HG02763 (cell line): ENCODE measurements around the gene SEC14L5.

ENCODE experiments used
- ATAC-seq: cut with Tn5 transposase; IDR thresholded peaks from one replicate; pipeline ENCODE4 v1.9.1; 2021; ENCODE audit warnings: mild to moderate bottlenecking, moderate library complexity; ENCODE audit not compliant: unreplicated experiment

Gene SEC14L5

DNA sequence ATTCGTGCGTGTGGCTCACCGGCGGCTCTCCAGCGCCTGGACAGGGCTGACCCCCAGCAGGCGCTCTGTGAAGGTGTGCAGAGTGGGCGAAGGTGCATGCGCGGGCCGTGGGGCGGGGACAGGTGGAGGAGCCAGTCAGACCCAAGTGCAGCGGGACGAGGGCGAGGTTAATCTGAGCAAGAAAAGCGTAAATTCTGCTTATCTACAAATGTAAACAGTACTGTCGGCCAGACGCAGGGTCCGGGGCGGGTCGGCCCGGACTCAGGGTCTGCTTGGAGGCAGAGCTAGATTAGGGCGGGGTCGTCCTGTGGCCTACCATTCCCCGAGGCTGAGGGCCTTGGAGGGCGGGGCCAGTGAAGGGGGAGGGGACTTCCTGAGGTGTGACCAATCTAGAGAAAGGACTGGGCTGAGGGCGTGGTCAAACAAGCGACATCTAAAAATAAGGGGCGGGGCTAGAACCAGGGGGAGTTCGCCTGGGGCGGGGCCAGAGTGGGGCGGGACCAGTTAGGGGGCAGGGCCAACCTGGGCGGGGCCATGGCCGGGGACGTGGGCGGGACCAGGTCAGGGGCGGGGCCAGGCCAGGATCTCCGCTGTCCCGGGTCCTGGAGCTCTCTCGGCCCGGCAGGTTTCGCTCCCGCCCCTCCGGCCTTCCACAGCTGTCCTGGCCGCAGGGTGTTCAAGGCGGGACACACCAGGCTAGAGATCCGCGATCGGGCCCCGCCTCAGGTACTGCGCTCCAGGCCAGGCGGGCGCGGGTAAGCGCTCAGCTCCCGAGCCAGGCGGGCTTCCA, at the start of gene SEC14L5:
Gene SEC14L5, plus strand, starts transcription at position 611 of the 790 bp plus-strand sequence. CDS start 994 bp downstream, outside the sequence.
- peak; percentile 66 for ATAC-seq

DNA sequence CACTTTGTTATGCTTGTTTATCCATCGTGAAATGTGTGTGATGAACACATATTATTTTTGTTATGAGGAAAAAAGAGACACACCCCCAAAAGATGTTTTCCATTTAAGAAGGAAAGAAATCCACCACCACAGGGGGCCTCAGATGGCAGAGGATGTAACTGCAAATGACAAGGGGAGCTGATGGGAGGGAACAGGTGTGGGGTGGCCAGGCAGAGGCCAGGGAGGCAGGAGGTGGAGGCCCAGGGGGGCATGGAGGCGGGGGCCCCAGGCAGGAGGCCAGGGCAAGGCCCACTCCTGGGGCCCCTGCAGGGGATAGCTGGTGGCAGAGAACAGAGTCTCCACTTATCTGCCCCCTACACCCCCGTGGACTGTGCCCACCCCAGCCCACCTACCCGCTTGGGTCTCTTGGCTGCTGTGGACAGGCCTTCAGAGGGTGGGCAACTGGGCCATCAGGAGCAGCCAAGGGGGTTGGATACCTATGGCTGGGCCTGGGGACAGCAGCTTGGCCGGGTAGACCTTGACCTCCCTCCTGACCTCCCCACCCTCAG, 49.2 kb upstream of the SEC14L5 start:
- no peak for ATAC-seq

DNA sequence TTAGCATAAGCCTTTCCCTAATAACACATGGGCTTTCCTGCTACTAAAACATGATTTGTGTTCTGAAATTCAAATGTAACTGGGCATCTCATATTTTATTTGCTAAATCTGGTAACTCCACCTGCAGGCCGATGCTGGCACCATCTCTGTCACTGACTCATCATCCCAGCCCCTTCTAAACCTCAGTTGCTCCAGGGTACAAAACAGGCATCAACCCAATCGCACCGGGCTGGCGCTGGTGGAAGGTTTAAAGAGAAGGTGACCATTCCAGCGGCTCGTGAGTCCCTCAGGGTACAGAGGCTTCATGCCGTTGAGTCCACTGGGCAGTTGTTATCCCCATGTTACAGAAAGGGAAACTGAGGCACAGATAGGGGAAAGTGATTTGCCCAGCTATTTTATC, 48.3 kb upstream of the SEC14L5 start:
- ATAC-seq = no peak

DNA sequence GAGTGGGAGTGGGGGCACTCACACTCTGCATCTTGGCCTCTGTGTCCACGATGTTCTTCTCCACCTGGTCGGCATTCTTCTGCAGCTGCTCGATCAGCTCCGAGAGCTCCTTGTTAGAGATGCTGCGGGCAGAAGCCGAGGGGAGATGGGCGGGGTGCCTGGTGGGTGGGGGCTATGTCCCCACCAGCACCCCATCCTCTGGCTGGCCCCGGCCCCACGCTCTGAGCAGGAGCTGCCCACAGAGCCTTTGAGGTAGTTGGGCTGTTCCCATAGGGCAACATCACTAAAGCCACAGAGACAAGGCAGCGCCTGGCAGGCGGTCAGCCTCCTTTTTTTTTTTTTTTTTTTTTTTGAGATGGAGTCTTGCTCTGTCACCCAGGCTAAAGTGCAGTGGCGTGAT, 47.3 kb upstream of the SEC14L5 start:
- ATAC-seq = no peak

DNA sequence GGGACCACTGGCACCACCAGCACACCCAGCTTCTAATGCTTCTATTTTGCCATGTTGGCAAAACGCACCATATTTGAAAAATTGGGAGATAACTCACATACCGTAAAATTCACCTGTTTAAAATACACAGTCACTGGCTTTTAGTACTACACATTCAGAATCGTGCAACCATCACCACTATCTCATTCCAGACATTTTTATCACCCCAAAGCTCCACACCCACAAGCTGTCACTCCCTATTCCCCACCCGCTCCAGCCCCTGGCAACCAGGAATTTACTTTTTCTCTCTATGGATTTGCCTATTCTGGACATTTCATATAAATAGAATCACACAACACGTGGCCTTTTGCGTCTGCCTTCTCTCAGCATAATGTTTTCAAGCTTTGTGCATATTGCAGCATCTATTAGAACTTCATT, 46.2 kb upstream of the SEC14L5 start:
- ATAC-seq = no peak

DNA sequence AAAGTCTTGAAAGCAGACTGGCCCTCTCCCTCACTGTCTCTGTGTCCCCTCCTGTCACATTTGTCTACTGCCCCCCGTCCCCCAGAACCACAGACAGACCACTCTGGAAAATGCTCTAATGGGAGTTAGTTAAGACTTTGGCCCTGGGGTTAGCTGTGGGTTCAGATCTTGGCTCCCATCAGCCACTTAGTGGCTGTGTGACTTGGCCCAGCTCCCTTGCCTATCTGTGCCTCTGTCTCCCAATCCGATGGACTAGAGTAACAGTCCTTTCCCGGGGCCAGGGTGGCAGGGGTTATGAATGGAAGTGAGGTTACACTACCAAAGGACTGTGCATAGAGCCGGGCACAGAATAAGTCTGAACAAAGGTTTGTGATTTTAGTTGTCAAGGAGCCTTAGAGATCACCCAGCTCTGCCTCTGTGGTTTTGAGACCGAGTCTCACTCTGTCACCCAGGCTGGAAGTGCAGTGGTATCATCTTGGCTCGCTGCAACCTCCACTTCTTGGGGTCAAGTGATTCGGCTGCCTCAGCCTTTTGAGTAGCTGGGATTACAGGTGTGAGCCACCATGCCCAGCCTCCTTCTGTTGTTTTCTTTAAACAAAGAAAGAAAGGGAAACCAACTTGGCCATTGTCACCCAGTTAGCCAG, 44.9 kb upstream of the SEC14L5 start:
- ATAC-seq = no peak

DNA sequence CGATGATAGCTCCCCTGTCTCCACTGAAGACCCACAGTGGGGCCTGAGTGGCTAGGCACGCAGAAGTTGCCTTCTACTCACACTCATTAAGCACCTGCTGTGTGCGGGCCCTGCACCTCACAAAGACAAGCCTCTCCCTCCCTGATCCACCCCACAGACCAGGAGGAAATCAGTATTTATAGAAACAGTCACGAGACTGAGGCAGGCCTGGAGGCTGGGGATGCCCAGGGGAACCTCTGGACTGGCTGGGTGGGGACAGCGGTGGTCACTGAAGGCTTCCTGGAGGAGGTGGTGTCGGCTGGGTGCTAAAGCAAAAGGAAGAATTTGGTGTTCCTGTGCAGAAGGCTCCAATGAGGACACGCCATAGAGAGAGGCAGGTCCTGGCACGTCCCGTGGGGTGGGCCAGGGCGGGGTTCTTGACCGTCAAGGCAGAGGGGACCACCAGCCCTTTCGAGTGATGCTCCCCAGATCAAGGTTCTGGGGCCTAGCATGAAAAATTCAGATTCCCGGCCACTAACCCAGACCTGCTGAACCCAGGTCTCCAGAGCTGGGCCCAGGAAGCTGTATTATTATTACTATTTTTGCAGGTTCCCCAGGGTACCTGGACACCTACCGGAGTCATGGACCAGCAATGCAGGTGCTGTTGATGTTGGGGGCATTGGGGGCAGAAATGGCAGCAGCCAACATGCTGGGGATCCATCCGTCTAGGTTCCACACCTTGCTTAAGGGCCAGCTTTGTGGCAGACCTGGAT, 44.2 kb upstream of the SEC14L5 start:
- no peak for ATAC-seq

DNA sequence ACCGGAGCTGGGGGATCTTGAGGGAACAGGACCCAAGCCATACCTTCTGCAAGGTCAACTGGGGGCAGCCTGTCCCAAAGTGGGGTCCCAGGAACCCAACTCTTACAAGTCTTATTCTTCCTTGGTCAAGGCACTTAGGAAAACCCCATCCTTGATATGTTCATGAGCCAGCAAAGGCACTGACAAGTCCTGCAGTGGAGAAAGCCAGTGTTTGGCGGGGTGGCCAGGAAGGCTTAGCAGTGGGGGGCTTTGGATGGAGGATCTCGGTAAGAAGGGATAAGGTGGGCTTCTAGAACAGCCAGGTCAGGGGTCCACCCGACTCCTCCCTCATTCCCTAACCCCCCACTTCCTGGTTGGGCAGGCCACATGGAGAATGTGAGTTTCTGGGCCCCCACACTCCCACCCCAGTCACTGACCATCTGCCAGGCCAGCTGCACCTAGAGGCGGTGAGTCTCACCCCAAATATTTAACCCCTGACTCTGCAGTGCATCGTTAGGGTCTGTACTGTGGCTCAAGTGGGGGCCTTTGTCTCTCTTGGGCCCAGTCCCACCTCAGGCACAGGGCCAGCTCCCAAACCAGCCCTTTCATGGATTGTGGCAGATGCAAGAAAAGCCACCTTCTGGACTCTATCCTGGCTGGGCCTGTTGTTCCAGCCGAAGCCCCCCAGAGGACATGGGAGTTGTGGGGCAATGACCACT, 43.5 kb upstream of the SEC14L5 start:
- ATAC-seq = no peak

DNA sequence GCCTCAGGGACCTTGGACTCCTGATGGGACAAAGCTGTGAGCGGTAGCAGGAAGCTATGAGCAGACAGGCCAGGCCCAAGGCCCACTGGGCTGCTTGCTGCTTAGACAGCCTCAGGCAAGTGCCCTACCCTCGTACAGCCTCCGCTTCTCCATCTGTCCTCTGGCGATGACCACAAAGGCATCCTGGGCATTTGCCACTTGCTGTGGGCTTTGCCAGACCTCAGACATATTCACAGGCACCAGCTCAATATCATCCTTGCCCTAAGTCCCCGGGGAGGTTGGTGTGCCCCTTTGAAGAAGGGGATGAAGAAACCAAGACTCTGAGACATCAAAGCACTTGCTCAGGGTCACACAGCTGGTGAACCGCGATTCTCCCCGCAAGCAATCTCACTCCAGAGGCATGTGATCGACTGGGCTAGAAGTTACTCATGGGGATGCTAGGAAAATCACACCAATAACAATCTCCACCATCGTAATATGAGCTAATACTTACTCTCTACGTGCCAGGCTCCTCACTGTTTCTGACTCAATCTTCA, 42.8 kb upstream of the SEC14L5 start:
- no peak for ATAC-seq

DNA sequence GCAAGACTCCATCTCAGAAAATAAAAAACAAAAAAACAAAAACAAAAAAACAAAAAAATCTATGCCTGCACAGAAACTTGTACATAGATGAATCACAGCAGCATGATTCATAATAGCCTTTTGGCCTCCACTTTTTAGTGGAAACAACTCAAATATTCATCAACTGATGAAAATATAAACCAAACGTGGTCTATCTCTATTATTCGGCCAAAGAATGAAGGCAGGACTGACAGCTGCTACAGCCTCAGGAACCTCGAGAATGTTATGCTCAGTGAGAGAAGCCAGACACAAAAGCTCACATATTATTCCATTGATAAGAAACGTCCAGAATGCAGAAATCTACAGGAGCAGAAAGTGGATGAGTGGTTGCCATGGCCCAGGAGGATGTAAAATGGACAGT, 41.0 kb upstream of the SEC14L5 start:
- ATAC-seq = no peak

DNA sequence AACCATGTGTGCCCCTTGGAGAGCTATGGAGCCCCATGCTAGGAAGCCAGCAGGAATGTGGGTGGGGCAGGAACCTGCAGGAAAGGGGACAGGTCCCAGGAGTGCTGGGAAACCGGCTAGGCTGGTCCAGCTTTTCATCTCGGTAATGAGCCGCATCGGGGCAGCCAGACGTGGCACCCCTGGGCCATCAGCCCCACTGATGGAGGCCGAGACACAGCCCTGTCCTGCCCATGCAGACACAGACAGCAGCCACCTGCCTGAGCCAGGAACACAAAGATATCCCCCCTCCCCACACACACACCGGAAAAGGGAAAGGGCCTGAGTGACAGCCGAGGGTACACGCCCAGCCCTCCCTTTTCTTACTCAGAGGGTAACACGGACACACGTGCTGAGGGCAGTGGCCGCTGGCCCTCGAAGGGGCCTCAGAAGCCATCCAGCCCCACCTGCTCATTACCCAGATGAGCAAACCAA, 39.3 kb upstream of the SEC14L5 start:
- ATAC-seq = no peak

DNA sequence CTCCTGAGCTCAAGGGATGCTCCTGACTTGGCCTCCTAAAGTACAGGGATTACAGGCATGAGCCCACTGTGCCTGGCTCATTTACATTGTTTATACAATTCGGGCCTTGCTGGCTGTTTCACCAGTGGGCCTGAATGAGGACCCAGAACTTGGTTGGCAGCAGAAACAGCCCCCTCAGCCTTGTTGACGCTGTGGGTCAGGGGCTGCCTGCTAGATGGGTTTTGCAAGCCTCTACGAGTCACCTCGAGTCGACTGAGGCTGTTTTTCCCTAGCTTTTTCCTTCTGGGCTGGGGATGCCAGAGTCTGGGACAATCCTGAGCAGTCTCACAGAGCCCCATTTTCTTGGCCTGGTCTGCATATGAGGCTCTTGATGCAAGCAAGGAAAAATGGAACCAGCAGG, 37.3 kb upstream of the SEC14L5 start:
- no peak for ATAC-seq

DNA sequence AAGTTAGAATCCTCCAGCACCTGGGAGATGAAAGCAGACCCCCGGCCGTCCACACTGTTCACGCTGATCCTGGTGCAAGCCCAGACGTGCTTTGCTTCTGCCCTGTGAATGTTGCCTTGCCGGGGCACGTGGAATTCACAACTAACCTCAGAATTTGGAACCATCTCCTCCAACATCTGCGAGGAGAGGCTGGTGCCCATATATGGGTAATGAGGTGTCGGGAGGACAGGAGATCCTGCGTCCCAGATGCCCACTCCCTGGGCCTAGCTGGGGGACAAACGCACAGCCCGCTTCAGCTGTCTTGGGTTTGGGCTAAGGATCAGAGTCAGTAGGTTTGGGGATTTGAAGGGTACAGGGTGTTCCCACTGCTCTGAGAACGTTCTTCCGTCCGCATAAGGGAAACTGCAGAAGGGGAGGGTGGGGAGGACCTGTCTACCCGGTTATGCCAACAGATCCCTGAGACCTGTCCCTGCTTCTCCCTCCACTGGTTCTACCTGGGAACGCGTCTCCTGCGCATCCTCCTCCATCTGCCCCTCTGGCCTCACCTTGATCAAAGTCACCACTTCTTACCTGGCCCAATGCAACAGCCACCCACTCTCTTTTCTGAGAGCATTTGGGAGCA, 35.3 kb upstream of the SEC14L5 start:
- no peak for ATAC-seq

DNA sequence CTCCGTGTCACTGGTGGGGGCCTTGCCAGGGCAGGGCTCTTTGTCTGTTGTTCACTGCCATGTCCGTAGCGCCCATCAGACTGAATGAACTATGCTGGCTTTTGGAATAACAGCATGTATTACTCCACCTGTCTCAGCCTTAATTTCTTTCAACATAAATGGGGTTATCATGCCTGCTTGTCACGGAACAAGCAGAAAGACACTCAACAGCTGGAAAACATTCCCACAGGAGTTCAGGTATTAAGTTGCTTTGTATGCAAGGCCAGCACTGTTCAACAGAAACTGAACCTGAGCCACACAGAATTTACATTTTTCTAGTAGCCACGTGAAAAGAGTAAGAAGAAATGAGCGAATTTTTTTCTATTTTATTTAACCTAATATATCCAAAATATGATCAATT, 34.3 kb upstream of the SEC14L5 start:
- ATAC-seq = no peak

DNA sequence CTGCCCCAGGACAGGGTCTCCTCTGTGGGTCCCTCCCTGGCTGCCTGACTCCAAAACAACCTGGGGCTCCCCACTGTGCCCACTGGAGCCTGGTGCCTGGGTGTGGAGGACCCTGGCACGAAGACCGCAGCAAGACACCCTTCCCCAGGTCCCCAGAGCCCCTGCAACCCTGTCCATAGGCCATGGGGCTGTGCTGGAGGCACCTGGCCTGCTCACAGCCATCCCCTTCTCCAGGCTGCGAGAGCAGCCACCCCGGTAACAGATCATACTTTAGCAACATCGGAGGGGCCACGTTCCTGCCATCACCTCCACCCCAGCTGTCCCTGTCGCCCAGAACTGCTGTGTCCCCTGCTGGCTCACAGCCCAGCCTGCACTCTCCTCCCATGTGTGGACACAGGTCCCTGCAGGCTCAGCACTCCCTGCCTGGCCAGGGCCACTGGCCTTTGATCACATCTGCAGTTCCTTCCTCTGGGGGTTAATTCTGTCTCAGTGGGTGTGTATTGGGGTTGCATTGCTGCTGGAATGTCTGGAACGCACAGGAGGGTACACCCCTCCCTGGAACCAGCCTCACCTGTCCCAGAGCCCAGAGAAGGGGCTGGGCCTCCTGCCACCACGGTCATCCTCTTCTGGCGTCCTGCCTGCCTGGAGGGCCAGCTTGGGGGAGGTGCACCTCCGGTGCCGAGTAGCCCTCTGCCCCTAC, 33.4 kb upstream of the SEC14L5 start:
- no peak for ATAC-seq

DNA sequence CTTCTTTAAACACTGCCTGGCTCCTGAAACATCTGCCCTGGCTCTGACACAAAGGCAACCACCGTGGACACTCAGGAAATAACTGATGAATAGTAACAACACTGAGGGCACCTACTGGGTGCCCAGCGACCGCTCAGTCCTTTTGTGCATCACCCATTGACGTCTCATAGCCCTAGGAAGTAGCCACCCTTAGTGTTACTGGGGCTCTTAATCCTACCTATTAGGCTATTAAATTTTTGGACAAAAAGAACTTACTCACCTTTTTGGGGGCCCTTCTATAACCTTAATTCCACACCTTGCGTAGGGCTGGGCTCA, 32.9 kb upstream of the SEC14L5 start:
- no peak for ATAC-seq

DNA sequence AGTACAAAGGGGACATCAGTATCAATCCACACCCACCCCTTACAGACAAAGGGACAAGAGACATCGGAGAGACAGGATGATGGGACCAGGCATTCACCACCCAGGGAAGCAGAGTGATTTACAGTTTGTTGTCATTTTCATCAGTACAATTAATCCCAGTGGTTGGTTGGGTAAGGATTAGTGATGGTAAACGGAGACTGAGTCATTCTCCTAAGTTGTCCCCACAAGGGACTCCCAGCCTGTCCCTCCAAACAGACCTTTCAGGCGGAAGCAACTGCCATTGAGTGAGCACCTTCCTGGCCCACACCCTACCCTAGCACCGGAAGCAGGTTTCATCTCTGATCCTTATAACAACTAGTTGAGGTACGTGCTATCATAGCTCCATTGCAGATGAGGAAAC, 32.3 kb upstream of the SEC14L5 start:
- ATAC-seq = no peak

DNA sequence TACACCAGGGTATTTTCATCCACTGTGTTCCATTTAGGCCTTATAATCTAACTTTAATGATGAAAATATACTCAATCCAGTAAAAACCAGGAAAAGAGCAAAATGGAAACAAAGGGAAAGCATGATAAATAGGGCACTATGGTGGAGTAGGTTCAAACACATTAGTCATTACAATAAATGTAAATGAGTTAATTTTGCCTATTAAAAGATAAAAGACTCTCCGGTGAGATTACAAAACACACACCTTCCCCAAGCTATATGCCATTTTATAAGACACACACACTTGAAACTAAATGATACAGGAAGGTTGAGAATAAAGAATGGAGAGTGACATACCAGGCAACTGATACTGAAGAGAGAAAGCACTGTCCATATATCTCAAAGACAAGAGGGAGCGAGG, 31.2 kb upstream of the SEC14L5 start:
- ATAC-seq = no peak

DNA sequence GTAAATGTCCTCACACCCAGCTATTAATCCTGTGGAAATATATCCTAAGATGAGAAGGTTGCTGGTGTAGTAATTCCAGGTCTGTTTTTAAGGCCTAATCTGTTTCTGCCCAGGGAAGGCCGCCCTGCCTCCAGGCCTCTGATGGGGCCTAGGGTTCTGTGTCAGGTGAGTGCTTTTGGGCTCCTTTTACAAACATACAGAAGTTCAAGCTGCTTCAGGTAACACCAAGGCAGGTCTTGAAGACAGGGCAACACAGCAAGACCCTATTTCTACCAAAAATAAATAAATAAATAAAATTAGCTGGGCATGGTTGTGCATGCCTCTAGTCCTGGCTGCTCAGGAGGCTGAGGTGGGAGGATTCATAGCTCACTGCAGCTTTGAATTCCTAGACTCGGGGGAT, 30.5 kb upstream of the SEC14L5 start:
- ATAC-seq = no peak

DNA sequence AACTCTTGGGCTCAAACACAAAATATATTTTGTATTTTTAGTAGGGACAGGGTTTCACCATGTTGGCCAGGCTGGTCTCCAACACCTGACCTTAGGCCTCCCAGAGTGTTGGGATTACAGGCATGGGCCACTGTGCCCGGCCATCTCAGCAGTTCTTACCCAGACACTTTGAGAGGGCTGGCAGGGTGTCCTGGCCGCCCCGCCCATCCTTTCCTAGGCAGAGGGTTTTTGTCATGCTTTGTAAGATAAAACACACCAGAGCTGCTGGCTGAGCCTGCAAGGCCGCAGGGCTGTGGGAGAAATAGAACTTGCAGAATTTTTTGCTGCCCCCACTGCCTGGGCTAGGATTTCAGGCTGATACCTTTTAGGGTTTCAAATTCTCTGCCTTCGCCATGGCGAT, 29.9 kb upstream of the SEC14L5 start:
- no peak for ATAC-seq
